CD4-positive, CD25-positive, alpha-beta regulatory T cell (primary cell): ENCODE results near the gene GABBR2. TPM values are rescaled to one million over a fixed set of nuclear protein-coding genes. Genes with fewer than 3 reads are reported as not detected.

Source experiments
- ATAC-seq, 2 donors: fragments of 150-1000 bp; cut with Tn5 transposase; one replicate each; pipeline ENCODE4 v1.10.0; 2021; ENCODE audit warnings: low read depth in 2 of 2, moderate number of reproducible peaks in 2 of 2, moderate library complexity in 1 of 2
- DNase-seq, 3 donors: peaks; one replicate each; pipeline versions ENCODE4 v3.0.0 to v3.0.0-alpha.2; 2012 to 2022; ENCODE audit warnings: mixed read lengths in 1 of 3
- H3K27ac ChIP-seq: one replicate; pipeline ENCODE4 v1.7.0; 2013; ENCODE audit warnings: mild to moderate bottlenecking, low read length; ENCODE audit not compliant: insufficient read depth, poor library complexity, severe bottlenecking
- H3K27me3 ChIP-seq: one replicate; pipeline ENCODE4 v1.7.0; 2013; ENCODE audit warnings: low read length; ENCODE audit not compliant: control insufficient read depth, insufficient read depth
- H3K36me3 ChIP-seq: one replicate; pipeline ENCODE4 v1.7.0; 2013; ENCODE audit warnings: mild to moderate bottlenecking, low read length, moderate library complexity; ENCODE audit not compliant: control insufficient read depth, insufficient read depth
- H3K4me1 ChIP-seq: 2 replicates; pipeline ENCODE4 v1.7.0; 2013; ENCODE audit warnings: mild to moderate bottlenecking, low read length; ENCODE audit not compliant: insufficient read depth, control insufficient read depth, poor library complexity, severe bottlenecking
- H3K4me3 ChIP-seq: one replicate; pipeline ENCODE4 v1.7.0; 2013; ENCODE audit warnings: low read depth, mild to moderate bottlenecking, low read length, moderate library complexity
- H3K9me3 ChIP-seq, 2 experiments: 1 replicate in 1 of 2; 2 replicates in 1 of 2; pipeline ENCODE4 v1.7.0; 2013; ENCODE audit warnings: low read length in 2 of 2, mild to moderate bottlenecking in 1 of 2, moderate library complexity in 1 of 2; ENCODE audit not compliant: control insufficient read depth in 2 of 2
- H3K27ac Mint-ChIP-seq, 3 donors: one replicate each; pipeline ENCODE4 v1.8.0; 2020 to 2022; ENCODE audit warnings: mild to moderate bottlenecking in 3 of 3, mixed read lengths in 3 of 3, moderate library complexity in 2 of 3
- H3K27me3 Mint-ChIP-seq: one replicate; pipeline ENCODE4 v1.8.0; 2022; ENCODE audit warnings: mild to moderate bottlenecking, mixed read lengths
- H3K36me3 Mint-ChIP-seq: one replicate; pipeline ENCODE4 v1.8.0; 2020; ENCODE audit warnings: mixed read lengths
- H3K4me1 Mint-ChIP-seq, 4 donors: one replicate each; pipeline ENCODE4 v1.8.0; 2020 to 2022; ENCODE audit warnings: mixed read lengths in 4 of 4, mild to moderate bottlenecking in 1 of 4
- H3K4me3 Mint-ChIP-seq, 4 donors: one replicate each; pipeline ENCODE4 v1.8.0; 2020 to 2022; ENCODE audit warnings: mild to moderate bottlenecking in 4 of 4, mixed read lengths in 4 of 4, moderate library complexity in 3 of 4
- H3K9me3 Mint-ChIP-seq, 7 donors: one replicate each; pipeline ENCODE4 v1.8.0; 2020 to 2022; ENCODE audit warnings: mixed read lengths in 7 of 7, mild to moderate bottlenecking in 3 of 7, moderate library complexity in 2 of 7
- polyA plus RNA-seq, 4 donors: library from polyadenylated mRNA; unstranded; fragments of 300-500 nt; fragmentation: Illumina TruSeq; gene quantifications; one replicate each; pipeline ENCODE4 v1.2.3, GENCODE V29; 2021
- total RNA-seq: library from RNA; stranded (reverse); gene quantifications from one replicate; pipeline ENCODE4 v1.2.3, GENCODE V29; 2022

GABBR2 gene
- total and polyA plus RNA-seq, 5 donors from 2014 or later, result not detected

GRCh38 chr9:98702835-98703380 is 5.8 kb downstream of the GABBR2 start:
- Histone ChIP-seq H3K4me3 (no peak overlapping the region), H3K36me3 (no peaks in the 10 kb centered on the region), H3K27me3 (peaks cover 12% of the 10 kb centered on the region), H3K9me3 (no peaks in the 10 kb centered on the region), H3K4me1 (peaks cover 3% of the 10 kb centered on the region), H3K27ac (no peak overlapping the region)
- Mint-ChIP-seq H3K9me3 (peaks cover 0 to 5% (median 0%) of the 10 kb centered on the region in 7 donors), H3K27ac (no peak overlapping the region), H3K4me1 (peaks cover 0 to 6% (median under 1%) of the 10 kb centered on the region in 4 donors), H3K36me3 (no peaks in the 10 kb centered on the region), H3K27me3 (peaks cover 49% of the 10 kb centered on the region), H3K4me3 (no peak overlapping the region)
- ATAC-seq (no peak), DNase-seq (no peak)

DNA sequence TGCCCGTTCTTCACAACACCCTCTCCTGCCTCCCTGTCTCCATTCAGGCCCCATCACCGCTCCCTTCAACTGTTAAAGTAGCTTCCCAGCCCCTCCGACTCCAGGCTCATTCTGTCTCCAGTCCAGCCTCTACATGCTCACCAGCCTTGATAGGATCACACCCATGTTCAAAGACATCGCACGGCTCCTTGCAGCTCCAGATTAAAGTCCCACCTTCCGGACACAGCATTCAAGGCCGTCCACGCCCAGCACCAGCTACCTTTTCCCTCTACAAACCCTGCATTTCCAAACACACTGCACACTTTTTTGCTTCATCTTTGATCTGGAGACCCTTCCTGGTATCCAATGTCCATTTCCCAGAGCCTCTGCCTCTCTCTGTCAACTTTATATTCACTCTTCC is 6.4 kb downstream of the GABBR2 start:
- Mint-ChIP-seq H3K9me3 (peaks cover 0 to 5% (median 0%) of the 10 kb centered on the region in 7 donors), H3K4me3 (no peak overlapping the region), H3K4me1 (peaks cover 0 to 6% (median under 1%) of the 10 kb centered on the region in 4 donors), H3K27me3 (peaks cover 49% of the 10 kb centered on the region), H3K27ac (peak overlapping the region in 1 of 3 donors; percentile 50), H3K36me3 (no peaks in the 10 kb centered on the region)
- Histone ChIP-seq H3K36me3 (no peaks in the 10 kb centered on the region), H3K4me1 (peaks cover 2% of the 10 kb centered on the region), H3K4me3 (no peak overlapping the region), H3K27ac (no peak overlapping the region), H3K27me3 (peaks cover 12% of the 10 kb centered on the region), H3K9me3 (no peaks in the 10 kb centered on the region)
- ATAC-seq (no peak), DNase-seq (no peak)

DNA sequence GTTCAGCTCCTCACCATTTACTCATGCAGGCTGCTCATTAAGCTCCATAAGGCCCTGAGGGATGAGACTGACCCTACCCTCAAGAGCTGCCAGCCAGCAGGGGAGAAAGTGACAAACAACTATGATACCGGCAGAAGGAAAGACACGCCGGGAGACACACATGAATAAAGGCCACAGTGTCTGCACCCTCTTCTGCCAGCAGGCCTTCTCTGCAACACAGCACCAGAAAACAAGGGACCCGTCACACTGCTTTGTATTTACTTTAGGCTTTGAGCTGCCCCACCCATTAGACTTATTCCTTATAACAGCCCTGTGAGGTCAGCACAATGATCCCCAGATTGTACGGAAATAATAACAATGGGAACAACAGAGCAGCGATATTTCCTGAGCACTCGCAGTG is 7.2 kb downstream of the GABBR2 start:
- DNase-seq (no peak), ATAC-seq (no peak)
- Mint-ChIP-seq H3K27me3 (peaks cover 47% of the 10 kb centered on the region), H3K4me1 (peaks cover 0 to 1% (median under 1%) of the 10 kb centered on the region in 4 donors), H3K4me3 (no peak overlapping the region), H3K36me3 (no peaks in the 10 kb centered on the region), H3K27ac (no peak overlapping the region), H3K9me3 (peaks cover 0 to 5% (median 0%) of the 10 kb centered on the region in 7 donors)
- no peak overlapping the region for H3K4me3 ChIP-seq
- peaks cover 9% of the 10 kb centered on the region for H3K27me3 ChIP-seq
- H3K36me3 ChIP-seq, result no peaks in the 10 kb centered on the region
- no peaks in the 10 kb centered on the region for H3K9me3 ChIP-seq
- H3K27ac ChIP-seq, result no peak overlapping the region
- H3K4me1 ChIP-seq, result no peaks in the 10 kb centered on the region

DNA sequence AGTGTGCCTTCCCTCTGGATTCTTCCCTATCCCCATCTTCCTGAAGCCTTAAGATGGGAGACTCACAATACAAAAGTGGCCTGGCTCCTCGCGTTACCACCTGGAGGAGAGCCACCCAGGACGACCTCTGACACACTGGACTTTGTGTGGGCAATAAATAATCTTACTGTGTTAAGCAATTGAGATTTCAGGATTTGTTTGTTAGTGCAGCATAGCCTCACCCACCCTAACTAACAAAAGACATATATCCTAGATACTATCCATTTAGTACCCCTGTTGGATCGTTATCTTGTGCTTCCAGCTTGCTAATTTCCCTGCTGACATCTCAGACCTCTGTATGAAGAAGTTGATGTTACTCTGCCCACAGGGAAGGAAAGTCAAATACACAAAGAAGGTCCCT is 7.9 kb downstream of the GABBR2 start:
- Mint-ChIP-seq H3K4me3 (no peak overlapping the region), H3K4me1 (no peaks in the 10 kb centered on the region), H3K27ac (no peak overlapping the region), H3K36me3 (no peaks in the 10 kb centered on the region), H3K27me3 (peaks cover 41% of the 10 kb centered on the region), H3K9me3 (peaks cover 0 to 5% (median 0%) of the 10 kb centered on the region in 7 donors)
- no peak overlapping the region for H3K4me3 ChIP-seq
- no peaks in the 10 kb centered on the region for H3K4me1 ChIP-seq
- H3K9me3 ChIP-seq, result no peaks in the 10 kb centered on the region
- peaks cover 5% of the 10 kb centered on the region for H3K27me3 ChIP-seq
- ATAC-seq (no peak), DNase-seq (no peak)
- H3K36me3 ChIP-seq, result no peaks in the 10 kb centered on the region
- no peak overlapping the region for H3K27ac ChIP-seq

GRCh38 chr9:98698856-98699255 is 9.9 kb downstream of the GABBR2 start:
- H3K4me1 ChIP-seq, result no peaks in the 10 kb centered on the region
- peaks cover 0 to 5% (median 0%) of the 10 kb centered on the region in 7 donors for H3K9me3 Mint-ChIP-seq
- no peak overlapping the region for H3K4me3 ChIP-seq
- peaks cover 32% of the 10 kb centered on the region for H3K27me3 Mint-ChIP-seq
- H3K4me3 Mint-ChIP-seq, result no peak overlapping the region
- no peaks in the 10 kb centered on the region for H3K9me3 ChIP-seq
- no peak for DNase-seq
- H3K4me1 Mint-ChIP-seq, result no peaks in the 10 kb centered on the region
- no peaks in the 10 kb centered on the region for H3K36me3 ChIP-seq
- H3K27ac Mint-ChIP-seq, result peak overlapping the region in 1 of 3 donors; percentile 27
- no peaks in the 10 kb centered on the region for H3K27me3 ChIP-seq
- no peak for ATAC-seq
- H3K27ac ChIP-seq, result no peak overlapping the region
- no peaks in the 10 kb centered on the region for H3K36me3 Mint-ChIP-seq

GRCh38 chr9:98694943-98695342 is 13.8 kb downstream of the GABBR2 start:
- no peak overlapping the region for H3K4me3 ChIP-seq
- peaks cover 16% of the 10 kb centered on the region for H3K27me3 Mint-ChIP-seq
- H3K4me1 ChIP-seq, result no peaks in the 10 kb centered on the region
- ATAC-seq (no peak), DNase-seq (no peak)
- H3K4me1 Mint-ChIP-seq, result no peaks in the 10 kb centered on the region
- H3K27ac Mint-ChIP-seq, result no peak overlapping the region
- no peaks in the 10 kb centered on the region for H3K9me3 Mint-ChIP-seq
- no peaks in the 10 kb centered on the region for H3K36me3 Mint-ChIP-seq
- no peaks in the 10 kb centered on the region for H3K27me3 ChIP-seq
- no peak overlapping the region for H3K4me3 Mint-ChIP-seq
- no peaks in the 10 kb centered on the region for H3K9me3 ChIP-seq
- no peak overlapping the region for H3K27ac ChIP-seq
- H3K36me3 ChIP-seq, result no peaks in the 10 kb centered on the region

DNA sequence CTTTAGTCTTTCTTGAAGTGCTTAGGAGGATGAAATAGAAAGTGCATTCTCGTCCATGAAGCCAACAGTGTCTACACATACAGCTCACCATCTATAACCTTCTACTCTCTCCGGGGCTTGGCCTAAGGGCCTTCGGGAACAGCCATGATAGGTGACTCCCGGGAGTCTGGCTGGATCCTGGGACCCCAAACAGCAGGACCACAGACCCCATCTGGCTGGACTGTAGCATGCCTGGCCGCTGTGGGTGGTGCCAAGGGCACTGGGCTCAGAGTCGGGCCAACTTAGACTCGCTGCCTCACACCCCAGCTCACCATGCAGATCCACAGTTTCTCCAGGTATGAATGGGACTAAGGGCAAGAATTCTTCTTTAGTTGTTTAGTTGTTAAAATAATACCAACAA is 16.3 kb downstream of the GABBR2 start:
- Mint-ChIP-seq H3K9me3 (peaks cover 0 to 3% (median 0%) of the 10 kb centered on the region in 7 donors), H3K27ac (no peak overlapping the region), H3K4me3 (no peak overlapping the region), H3K4me1 (no peaks in the 10 kb centered on the region), H3K36me3 (no peaks in the 10 kb centered on the region), H3K27me3 (peaks cover 16% of the 10 kb centered on the region)
- Histone ChIP-seq H3K4me1 (no peaks in the 10 kb centered on the region), H3K27ac (no peak overlapping the region), H3K9me3 (no peaks in the 10 kb centered on the region), H3K36me3 (no peaks in the 10 kb centered on the region), H3K4me3 (no peak overlapping the region), H3K27me3 (no peaks in the 10 kb centered on the region)
- DNase-seq (no peak), ATAC-seq (no peak)

GRCh38 chr9:98691890-98692289 is 16.8 kb downstream of the GABBR2 start:
- H3K36me3 ChIP-seq, result no peaks in the 10 kb centered on the region
- DNase-seq, result no peak
- ATAC-seq, result no peak
- no peaks in the 10 kb centered on the region for H3K27me3 ChIP-seq
- peaks cover 0 to 3% (median 0%) of the 10 kb centered on the region in 7 donors for H3K9me3 Mint-ChIP-seq
- no peak overlapping the region for H3K27ac ChIP-seq
- no peak overlapping the region for H3K27ac Mint-ChIP-seq
- H3K36me3 Mint-ChIP-seq, result no peaks in the 10 kb centered on the region
- H3K4me1 ChIP-seq, result no peaks in the 10 kb centered on the region
- no peaks in the 10 kb centered on the region for H3K9me3 ChIP-seq
- H3K4me1 Mint-ChIP-seq, result peaks cover 0 to 2% (median 0%) of the 10 kb centered on the region in 4 donors
- H3K4me3 ChIP-seq, result no peak overlapping the region
- H3K27me3 Mint-ChIP-seq, result peaks cover 15% of the 10 kb centered on the region
- H3K4me3 Mint-ChIP-seq, result no peak overlapping the region
